GM23248 (cell line): Measurements from ENCODE around the gene SCYGR3. TPM values are rescaled to one million over a fixed set of nuclear protein-coding genes. Genes with fewer than 3 reads are reported as not detected.

Source experiments
- DNase-seq: peaks from one replicate; pipeline ENCODE4 v3.0.0-alpha.2; 2015
- H2AFZ ChIP-seq: fragments of 200-600 bp; sonication (generic); 2 replicates; pipeline ENCODE4 v1.6.1; 2016; ENCODE audit warnings: antibody characterized with exemption
- H3F3A ChIP-seq: fragments of 200-600 bp; sonication (generic); 2 replicates; pipeline ENCODE4 v1.6.1; 2016; ENCODE audit warnings: mild to moderate bottlenecking, antibody characterized with exemption, mixed run types; ENCODE audit not compliant: insufficient read depth
- H3K27ac ChIP-seq: fragments of 200-600 bp; sonication (generic); 2 replicates; pipeline ENCODE4 v1.5.1; 2016; ENCODE audit warnings: mild to moderate bottlenecking
- H3K27me3 ChIP-seq: fragments of 200-600 bp; sonication (generic); replicated peaks from 2 replicates; pipeline ENCODE4 v1.6.1; 2016; ENCODE audit warnings: mild to moderate bottlenecking; ENCODE audit not compliant: insufficient read depth
- H3K36me3 ChIP-seq: fragments of 200-600 bp; sonication (generic); 2 replicates; pipeline ENCODE4 v1.6.1; 2016; ENCODE audit warnings: low read depth, mild to moderate bottlenecking
- H3K4me1 ChIP-seq: fragments of 200-600 bp; sonication (generic); 2 replicates; pipeline ENCODE4 v1.6.1; 2016; ENCODE audit warnings: mild to moderate bottlenecking; ENCODE audit not compliant: insufficient read depth
- H3K4me2 ChIP-seq: fragments of 200-600 bp; sonication (generic); one replicate; pipeline ENCODE4 v1.6.1; 2016; ENCODE audit warnings: mild to moderate bottlenecking; ENCODE audit not compliant: unreplicated experiment
- H3K4me3 ChIP-seq: fragments of 200-600 bp; sonication (generic); 2 replicates; pipeline ENCODE4 v1.5.1; 2016; ENCODE audit warnings: mild to moderate bottlenecking
- H3K79me2 ChIP-seq: fragments of 200-600 bp; sonication (generic); 2 replicates; pipeline ENCODE4 v1.6.1; 2016; ENCODE audit warnings: mild to moderate bottlenecking; ENCODE audit not compliant: insufficient read depth
- H3K9ac ChIP-seq: fragments of 200-600 bp; sonication (generic); 2 replicates; pipeline ENCODE4 v1.6.1; 2016; ENCODE audit warnings: mild to moderate bottlenecking
- H3K9me2 ChIP-seq: fragments of 200-600 bp; sonication (generic); 2 replicates; pipeline ENCODE4 v1.6.1; 2016; ENCODE audit warnings: mixed run types, mild to moderate bottlenecking, moderate library complexity; ENCODE audit not compliant: insufficient read depth
- H3K9me3 ChIP-seq: fragments of 200-600 bp; sonication (generic); one replicate; pipeline ENCODE4 v1.6.1; 2017; ENCODE audit warnings: low read depth
- H4K20me1 ChIP-seq: fragments of 200-600 bp; sonication (generic); 2 replicates; pipeline ENCODE4 v1.6.0; 2016; ENCODE audit not compliant: insufficient read depth
- EZH2 ChIP-seq: fragments of 200-600 bp; sonication (generic); IDR thresholded peaks from 2 replicates; pipeline ENCODE4 v1.6.1; 2018; ENCODE audit warnings: antibody characterized with exemption, mild to moderate bottlenecking; ENCODE audit not compliant: insufficient read depth, poor library complexity, severe bottlenecking
- EZH2phosphoT487 ChIP-seq: fragments of 200-600 bp; sonication (generic); IDR thresholded peaks from 2 replicates; pipeline ENCODE4 v1.6.1; 2018; ENCODE audit warnings: antibody characterized with exemption, moderate library complexity, mild to moderate bottlenecking, low read depth; ENCODE audit not compliant: insufficient read depth
- WGBS, 2 experiments: methylation state at CpG; one replicate each; pipeline ENCODE4 v1.1.6; 2015 to 2017; ENCODE audit warnings: low lambda C conversion rate in 2 of 2, low coverage in 1 of 2; ENCODE audit errors: missing lambda C conversion rate in 2 of 2; 5-methylcytosine and 5-hydroxymethylcytosine counted together
- in situ Hi-C: fragments of 300-500 bp; cut with MboI; formaldehyde crosslinking; loops from 2 replicates; pipeline ENCODE4 v1.15.0; 2020
- polyA plus RNA-seq: library from polyadenylated mRNA; unstranded; fragments of >200 nt; fragmentation: Nextera tagmentation; extraction: Ambion mirVana; gene quantifications from 2 replicates; pipeline ENCODE4 v1.2.1, GENCODE V29; 2016
- total RNA-seq: library from RNA; depleted of rRNA; stranded (reverse); fragments of >200 nt; shearing (Covaris generic); gene quantifications from 2 replicates; pipeline ENCODE4 v1.2.3, GENCODE V29; 2014

SCYGR3 gene
- total and polyA plus RNA-seq, 2 experiments from 2014 or later, result not detected

- Histone ChIP-seq H3K36me3 (no peaks in the 10 kb centered on the region), H3K9ac (no peak overlapping the region), H3K27me3 (no peaks in the 10 kb centered on the region), H3K79me2 (no peaks in the 10 kb centered on the region), H2AFZ (no peak overlapping the region), H3K4me1 (no peaks in the 10 kb centered on the region), H3K9me2 (no peaks in the 10 kb centered on the region), H3K27ac (no peak overlapping the region), H4K20me1 (no peaks in the 10 kb centered on the region), H3K4me2 (no peak overlapping the region), H3K4me3 (no peak overlapping the region), H3K9me3 (no peaks in the 10 kb centered on the region), H3F3A (no peaks in the 10 kb centered on the region)
- in situ Hi-C loops, result no loop called here
- no peak for DNase-seq
- TF ChIP-seq EZH2phosphoT487 (no peak), EZH2 (no peak)
- 30 to 81% methylated on average over 1 to 4 of the region's 4 CpGs for WGBS, 2 experiments
These were observed 394 bp downstream of the SCYGR3 start for GRCh38 chr2:227614246-227614645.

- Histone ChIP-seq H2AFZ (no peak overlapping the region), H3K9ac (no peak overlapping the region), H3F3A (no peaks in the 10 kb centered on the region), H3K27ac (no peak overlapping the region), H3K36me3 (no peaks in the 10 kb centered on the region), H3K4me1 (no peaks in the 10 kb centered on the region), H3K9me2 (no peaks in the 10 kb centered on the region), H3K27me3 (no peaks in the 10 kb centered on the region), H3K9me3 (no peaks in the 10 kb centered on the region), H3K4me2 (no peak overlapping the region), H3K4me3 (no peak overlapping the region), H3K79me2 (no peaks in the 10 kb centered on the region), H4K20me1 (no peaks in the 10 kb centered on the region)
- DNase-seq, result no peak
- TF ChIP-seq EZH2phosphoT487 (no peak), EZH2 (no peak)
- in situ Hi-C loops, result no loop called here
- 75 to 78% methylated on average over 4 of the region's 4 CpGs for WGBS, 2 experiments
These were observed 1.4 kb downstream of the SCYGR3 start for GRCh38 chr2:227613272-227613660.

GRCh38 chr2:227612546-227613271 lies 1.9 kb downstream of the SCYGR3 start:
- Histone ChIP-seq H4K20me1 (no peaks in the 10 kb centered on the region), H3F3A (no peaks in the 10 kb centered on the region), H3K27me3 (no peaks in the 10 kb centered on the region), H3K4me3 (no peak overlapping the region), H3K9me3 (no peaks in the 10 kb centered on the region), H3K79me2 (no peaks in the 10 kb centered on the region), H3K4me2 (no peak overlapping the region), H2AFZ (no peak overlapping the region), H3K27ac (no peak overlapping the region), H3K9me2 (no peaks in the 10 kb centered on the region), H3K4me1 (no peaks in the 10 kb centered on the region), H3K9ac (no peak overlapping the region), H3K36me3 (no peaks in the 10 kb centered on the region)
- TF ChIP-seq EZH2phosphoT487 (no peak), EZH2 (no peak)
- 81 to 83% methylated on average over 11 of the region's 11 CpGs for WGBS, 2 experiments
- DNase-seq, result no peak
- in situ Hi-C loops, result no loop called here

GRCh38 chr2:227610123-227610522 lies 4.5 kb downstream of the SCYGR3 start:
- Histone ChIP-seq H2AFZ (no peak overlapping the region), H3F3A (no peaks in the 10 kb centered on the region), H3K4me2 (no peak overlapping the region), H3K9me3 (no peaks in the 10 kb centered on the region), H3K27ac (no peak overlapping the region), H3K36me3 (no peaks in the 10 kb centered on the region), H3K79me2 (no peaks in the 10 kb centered on the region), H3K4me3 (no peak overlapping the region), H3K4me1 (no peaks in the 10 kb centered on the region), H3K9me2 (no peaks in the 10 kb centered on the region), H4K20me1 (no peaks in the 10 kb centered on the region), H3K9ac (no peak overlapping the region), H3K27me3 (no peaks in the 10 kb centered on the region)
- in situ Hi-C loops, result no loop called here
- DNase-seq, result no peak
- no peak for TF ChIP-seq EZH2phosphoT487
- no peak for TF ChIP-seq EZH2
- WGBS, 2 experiments, result 68 to 73% methylated on average over 2 of the region's 2 CpGs
